HG02759 (cell line): Measurements from ENCODE around the gene SLC26A4.

Source experiments
- ATAC-seq: cut with Tn5 transposase; IDR thresholded peaks from one replicate; pipeline ENCODE4 v1.9.1; 2021; ENCODE audit warnings: mild to moderate bottlenecking, moderate library complexity; ENCODE audit not compliant: unreplicated experiment

The SLC26A4 gene

GRCh38 chr7:107743567-107744344 lies 83.1 kb downstream of the SLC26A4 start, which contains the start of gene CBLL1:
Gene CBLL1, plus strand, starts transcription at chr7:107744142. Its CDS starts 22 bp downstream, at chr7:107744164.
- peak; percentile 92 for ATAC-seq

DNA sequence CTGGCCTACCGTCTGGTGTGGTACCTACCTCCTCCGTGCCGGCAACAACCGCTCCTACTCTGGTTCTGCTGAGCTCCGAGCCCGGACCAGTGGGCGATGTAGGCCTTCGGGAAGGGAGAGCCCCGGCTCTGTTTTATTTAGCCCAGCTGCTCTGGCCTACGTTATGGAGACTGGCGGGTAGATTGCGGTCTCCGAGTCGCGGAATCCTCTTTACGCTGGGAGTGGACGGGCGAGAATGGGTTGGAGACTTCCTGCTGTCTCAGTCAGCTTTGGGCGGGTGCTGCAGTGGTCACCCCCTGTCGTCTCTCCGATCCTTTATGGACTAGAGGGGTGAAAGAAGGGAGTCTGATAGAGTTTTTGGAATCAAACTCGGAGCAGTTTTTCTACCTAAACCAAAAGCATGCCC lies 83.7 kb downstream of the SLC26A4 start:
- ATAC-seq: peak; percentile 39

GRCh38 chr7:107746006-107746405 lies 85.4 kb downstream of the SLC26A4 start:
- no peak for ATAC-seq

GRCh38 chr7:107751113-107751512 lies 90.5 kb downstream of the SLC26A4 start:
- ATAC-seq: no peak

- no peak for ATAC-seq
Observed at GRCh38 chr7:107754642-107755041, 94.0 kb downstream of the SLC26A4 start.

DNA sequence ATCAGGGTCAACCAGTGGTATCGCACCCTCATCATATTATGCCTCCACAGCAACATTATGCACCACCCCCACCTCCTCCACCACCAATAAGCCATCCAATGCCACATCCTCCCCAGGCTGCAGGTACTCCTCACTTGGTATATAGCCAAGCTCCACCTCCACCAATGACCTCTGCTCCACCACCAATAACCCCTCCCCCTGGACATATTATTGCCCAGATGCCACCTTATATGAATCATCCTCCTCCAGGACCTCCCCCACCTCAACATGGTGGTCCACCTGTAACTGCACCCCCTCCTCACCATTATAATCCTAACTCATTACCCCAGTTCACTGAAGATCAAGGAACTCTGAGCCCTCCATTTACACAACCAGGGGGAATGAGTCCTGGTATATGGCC lies 98.0 kb downstream of the SLC26A4 start:
- no peak for ATAC-seq

GRCh38 chr7:107767391-107767790 lies 106.8 kb downstream of the SLC26A4 start:
- no peak for ATAC-seq
